NCI-H1092 (cell line): Measurements from ENCODE around the gene TSPO2.

ENCODE experiments used
- DNase-seq: peaks from one replicate; lab custom pipeline; 2025; lab: John Stamatoyannopoulos, UW

TSPO2 gene

GRCh38 chr6:41051873-41052272, 9.6 kb downstream of the TSPO2 start:
- DNase-seq = no peak

GRCh38 chr6:41053041-41053440, 10.8 kb downstream of the TSPO2 start, which contains the start of gene APOBEC2:
Gene APOBEC2, plus strand, starts transcription at chr6:41053202. Its CDS starts 146 bp downstream, at chr6:41053348.
- DNase-seq = no peak

DNA sequence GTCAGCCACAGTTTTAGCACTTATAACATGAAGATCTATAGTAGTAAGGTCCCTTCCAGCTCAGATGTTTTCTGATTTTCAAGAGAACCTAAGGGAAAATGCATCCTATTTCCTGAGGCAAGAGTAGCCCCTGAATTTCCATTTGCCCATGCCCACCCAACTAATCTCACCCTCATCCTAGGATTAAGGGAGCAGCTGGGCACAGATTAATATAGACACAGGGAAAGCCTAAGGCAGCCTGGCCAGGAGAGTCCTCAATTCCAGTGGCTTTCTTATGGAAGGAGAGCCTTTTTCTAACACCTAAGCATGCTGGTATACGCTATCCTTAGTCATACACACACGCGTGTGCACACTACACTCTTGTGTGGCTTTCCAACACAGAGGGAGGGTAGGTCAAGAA, 12.2 kb downstream of the TSPO2 start:
- DNase-seq = no peak

DNA sequence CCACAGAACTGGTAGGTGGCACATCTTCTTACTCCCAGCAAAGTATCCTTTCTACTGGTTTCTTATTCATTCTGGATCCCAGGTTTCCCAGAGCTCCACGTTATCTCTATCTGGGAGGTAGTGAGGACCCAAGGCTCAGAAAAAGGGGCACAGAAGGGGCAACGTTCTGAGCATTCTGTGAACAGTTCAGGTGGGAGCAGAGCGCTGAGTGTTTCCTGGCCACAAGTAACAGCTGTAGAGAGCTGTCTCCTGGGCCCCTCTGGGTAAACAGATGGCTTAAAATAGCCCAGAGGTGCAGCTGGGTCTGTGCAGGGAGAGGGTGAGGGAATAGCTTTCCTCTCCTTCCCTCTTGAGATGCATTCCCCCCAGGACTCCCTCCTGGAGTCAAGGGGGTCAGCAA, 12.9 kb downstream of the TSPO2 start:
- peak; percentile 19 for DNase-seq

- no peak for DNase-seq
These were observed 14.7 kb downstream of the TSPO2 start for GRCh38 chr6:41056768-41057490.

DNA sequence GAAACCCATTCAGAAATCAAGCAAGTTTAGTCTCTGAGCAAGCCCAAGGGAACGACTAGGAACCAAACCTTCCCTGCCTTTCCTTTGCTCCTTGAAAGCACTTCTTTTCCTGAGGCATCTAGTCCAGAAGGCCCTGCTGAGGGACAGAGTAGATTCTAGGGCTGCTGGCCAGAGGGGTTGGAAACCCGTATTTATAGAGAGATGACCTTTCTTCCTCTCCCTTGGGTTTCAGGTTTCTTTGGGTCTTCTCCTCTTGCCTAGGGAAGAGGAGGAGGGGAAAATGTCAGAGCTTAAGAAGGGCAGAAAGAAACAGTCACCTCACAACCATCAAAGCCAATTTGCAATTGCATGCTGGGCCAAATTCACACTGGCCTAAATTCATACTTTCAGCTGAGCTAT, 16.5 kb downstream of the TSPO2 start:
- DNase-seq = no peak

DNA sequence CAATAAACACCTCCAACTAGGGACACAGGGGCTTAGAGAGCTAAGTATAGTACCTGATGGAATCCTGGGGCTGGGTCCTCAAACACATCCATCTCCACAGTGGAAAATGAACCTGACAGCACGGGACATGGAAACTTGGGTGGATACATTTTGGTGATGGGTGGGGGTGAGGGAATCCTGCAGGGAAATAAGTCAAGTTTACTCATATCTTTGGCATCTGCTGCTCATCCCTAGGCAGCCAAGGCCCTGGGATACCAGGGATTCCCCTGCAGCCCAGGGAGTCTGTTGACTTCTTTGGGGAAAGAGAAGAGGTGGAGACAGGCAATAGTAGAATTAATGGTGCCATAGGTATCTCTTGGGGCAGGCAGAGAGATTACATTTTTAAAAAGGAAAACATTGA, 17.3 kb downstream of the TSPO2 start:
- no peak for DNase-seq

DNA sequence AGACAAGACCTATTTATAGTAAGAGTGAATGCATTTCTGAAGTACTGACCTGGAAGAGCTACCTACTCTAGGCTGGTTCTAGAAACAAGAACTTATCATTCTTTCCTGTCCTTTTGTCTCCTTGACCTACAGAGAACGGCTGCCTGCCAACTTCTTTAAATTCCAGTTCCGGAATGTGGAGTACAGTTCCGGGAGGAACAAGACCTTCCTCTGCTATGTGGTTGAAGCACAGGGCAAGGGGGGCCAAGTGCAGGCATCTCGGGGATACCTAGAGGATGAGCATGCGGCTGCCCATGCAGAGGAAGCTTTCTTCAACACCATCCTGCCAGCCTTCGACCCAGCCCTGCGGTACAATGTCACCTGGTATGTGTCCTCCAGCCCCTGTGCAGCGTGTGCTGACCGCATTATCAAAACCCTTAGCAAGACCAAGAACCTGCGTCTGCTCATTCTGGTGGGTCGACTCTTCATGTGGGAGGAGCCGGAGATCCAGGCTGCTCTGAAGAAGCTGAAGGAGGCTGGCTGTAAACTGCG, 19.0 kb downstream of the TSPO2 start:
- DNase-seq = no peak

- no peak for DNase-seq
These were observed 19.8 kb downstream of the TSPO2 start for GRCh38 chr6:41062056-41062455.

DNA sequence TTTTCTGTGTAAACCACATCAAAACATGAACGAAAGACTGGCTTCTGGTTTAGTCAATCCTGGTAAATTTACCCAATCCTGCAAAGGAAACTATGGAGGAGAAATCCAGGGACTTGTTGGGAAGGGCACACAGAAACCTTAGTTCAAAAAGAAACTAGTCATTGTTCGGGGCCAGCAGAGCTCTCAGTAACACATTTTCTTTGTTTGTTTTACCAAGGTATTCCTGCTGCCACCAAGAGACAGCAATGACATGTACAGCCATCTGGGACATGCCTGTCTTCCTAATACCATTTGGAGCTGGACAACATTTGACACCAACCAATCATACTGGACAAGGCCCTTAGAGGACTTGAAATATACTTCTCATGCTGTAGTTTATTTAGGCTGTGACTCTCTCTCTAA, 21.6 kb downstream of the TSPO2 start:
- no peak for DNase-seq

GRCh38 chr6:41064841-41065240, 22.6 kb downstream of the TSPO2 start:
- DNase-seq = no peak

DNA sequence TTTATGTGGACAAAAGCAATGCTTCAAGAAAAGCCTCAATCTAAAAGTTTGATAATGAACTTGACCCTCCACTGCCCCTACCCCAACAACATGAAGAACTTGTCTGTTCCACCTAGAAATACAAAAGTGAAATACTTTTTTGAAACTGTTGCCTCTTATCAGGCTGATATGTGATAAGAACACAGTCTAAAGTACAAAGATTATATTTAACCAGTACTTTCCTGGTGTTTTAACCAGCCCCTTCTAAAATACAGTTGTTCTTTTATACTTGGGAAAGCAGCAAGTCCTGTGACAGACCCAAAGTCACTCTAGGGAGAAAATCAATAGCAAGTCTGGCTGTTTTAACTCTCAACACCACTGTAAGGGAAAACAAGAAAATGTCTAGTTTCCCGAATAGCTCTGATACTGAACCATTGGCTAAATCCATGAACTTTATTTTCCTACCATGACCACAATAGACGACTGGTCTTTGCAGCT, 23.3 kb downstream of the TSPO2 start:
- no peak for DNase-seq

- peak; percentile 30 for DNase-seq
These were observed 24.6 kb downstream of the TSPO2 start for GRCh38 chr6:41066867-41067304.

- DNase-seq = no peak
These were observed 29.2 kb downstream of the TSPO2 start for GRCh38 chr6:41071501-41071922.

GRCh38 chr6:41071923-41072835, 29.9 kb downstream of the TSPO2 start, which contains the start of gene OARD1:
Gene OARD1, minus strand, starts transcription at chr6:41072356. Its CDS starts 722 bp downstream, at chr6:41071634.
- DNase-seq = peak; percentile 100

DNA sequence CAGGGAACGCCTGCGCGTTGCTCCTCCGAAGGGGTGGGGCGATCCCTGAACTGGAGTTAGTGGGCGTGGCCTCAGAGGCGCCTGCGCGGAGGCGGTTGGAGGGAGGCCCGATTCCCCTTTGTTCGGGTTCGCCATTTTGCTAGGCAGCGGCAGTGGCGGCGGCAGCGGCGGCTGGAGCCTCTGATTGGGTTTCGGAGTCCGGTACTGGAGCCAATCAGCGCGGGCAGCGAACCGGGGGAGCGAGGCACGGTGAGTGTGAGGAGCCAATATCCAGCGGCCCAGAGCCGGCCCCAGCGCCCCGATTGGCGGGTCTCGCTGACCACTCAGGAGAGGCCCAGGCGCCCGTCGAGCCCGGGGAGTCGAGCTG, 30.6 kb downstream of the TSPO2 start, which contains the start of gene NFYA:
Gene NFYA, plus strand, starts transcription at position 139 of the 367 bp plus-strand sequence. CDS start 6,116 bp downstream, outside the sequence.
- no peak for DNase-seq

GRCh38 chr6:41073203-41073967, 31.1 kb downstream of the TSPO2 start:
- DNase-seq = peak; percentile 74

DNA sequence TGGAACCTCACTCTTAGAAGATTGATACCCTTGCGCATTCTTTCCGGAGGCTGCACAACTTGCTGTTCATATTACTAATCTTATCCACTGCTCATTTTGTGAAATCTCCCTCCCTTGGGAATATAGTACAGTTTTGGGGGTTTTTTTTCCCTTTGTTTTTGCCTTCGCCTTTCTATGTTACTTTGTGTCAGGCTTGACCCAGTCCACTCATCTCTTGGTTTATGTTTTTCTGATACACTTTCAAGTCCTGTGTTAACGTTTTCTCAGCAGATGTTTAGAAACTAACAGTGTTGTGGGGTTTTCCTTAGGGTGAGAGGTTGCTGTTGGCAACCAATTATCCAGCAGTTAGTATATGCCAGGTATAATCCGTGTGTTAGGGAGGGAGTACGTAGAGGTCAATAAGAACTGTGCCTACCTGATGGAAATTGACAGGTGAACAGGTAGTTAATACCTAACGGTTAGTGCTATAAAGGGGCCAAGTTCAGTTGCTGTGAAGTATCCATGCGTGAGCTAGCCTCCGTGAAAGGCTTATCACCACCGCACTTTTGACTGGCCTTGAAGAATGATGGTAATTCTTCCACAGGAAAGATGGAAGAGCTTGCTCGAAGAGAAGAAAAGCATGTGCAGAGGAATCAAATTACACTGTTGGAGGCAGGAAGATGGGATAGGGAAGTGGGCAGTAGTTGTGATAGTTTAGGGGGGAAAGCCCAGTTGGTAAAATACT, 31.9 kb downstream of the TSPO2 start:
- no peak for DNase-seq

- no peak for DNase-seq
These were observed 32.6 kb downstream of the TSPO2 start for GRCh38 chr6:41074692-41075436.
